ENCODE measurements around the gene METRNL.

Gene METRNL

GRCh38 chr17:83125515-83126274 lies 46.3 kb downstream of the METRNL start:
- Histone ChIP-seq H3K79me2 (ENCODE audit: insufficient read depth, low read depth) (no peaks in the 10 kb centered on the region), H3K27ac (no peak overlapping the region), H3K27me3 (ENCODE audit: insufficient read depth, low read depth) (peaks cover 85% of the 10 kb centered on the region), H3K4me3 (IDR thresholded peaks at IDR 0.05; ENCODE audit: insufficient read depth, low read depth, low read length) (no peak overlapping the region), H2AFZ (ENCODE audit: low read depth) (no peak overlapping the region), H3K4me2 (no peak overlapping the region), H3K36me3 (ENCODE audit: insufficient read depth) (no peaks in the 10 kb centered on the region), H4K20me1 (ENCODE audit: insufficient read depth) (no peaks in the 10 kb centered on the region), H3K4me1 (ENCODE audit: low read depth, poor library complexity, severe bottlenecking) (no peaks in the 10 kb centered on the region), H3K9ac (no peak overlapping the region)
- TF ChIP-seq CTCF (conservative IDR thresholded peaks at IDR 0.05; ENCODE audit: low read depth, low read length) = no peak

- H3K36me3 ChIP-seq (ENCODE audit: insufficient read depth) = no peaks in the 10 kb centered on the region
- peaks cover 89% of the 10 kb centered on the region for H3K27me3 ChIP-seq (ENCODE audit: insufficient read depth, low read depth)
- no peak overlapping the region for H3K4me3 ChIP-seq (IDR thresholded peaks at IDR 0.05; ENCODE audit: insufficient read depth, low read depth, low read length)
- H3K79me2 ChIP-seq (ENCODE audit: insufficient read depth, low read depth) = no peaks in the 10 kb centered on the region
- H2AFZ ChIP-seq (ENCODE audit: low read depth) = no peak overlapping the region
- no peaks in the 10 kb centered on the region for H3K4me1 ChIP-seq (ENCODE audit: low read depth, poor library complexity, severe bottlenecking)
- H3K9ac ChIP-seq = no peak overlapping the region
- no peaks in the 10 kb centered on the region for H4K20me1 ChIP-seq (ENCODE audit: insufficient read depth)
- no peak overlapping the region for H3K4me2 ChIP-seq
- H3K27ac ChIP-seq = no peak overlapping the region
- no peak for TF ChIP-seq CTCF (conservative IDR thresholded peaks at IDR 0.05; ENCODE audit: low read depth, low read length)
These were observed 46.9 kb downstream of the METRNL start for GRCh38 chr17:83126275-83126811.

- Histone ChIP-seq H3K9ac (no peak overlapping the region), H3K4me1 (ENCODE audit: low read depth, poor library complexity, severe bottlenecking) (no peaks in the 10 kb centered on the region), H3K27me3 (ENCODE audit: insufficient read depth, low read depth) (peaks cover 89% of the 10 kb centered on the region), H3K4me2 (no peak overlapping the region), H3K79me2 (ENCODE audit: insufficient read depth, low read depth) (no peaks in the 10 kb centered on the region), H3K36me3 (ENCODE audit: insufficient read depth) (no peaks in the 10 kb centered on the region), H3K4me3 (IDR thresholded peaks at IDR 0.05; ENCODE audit: insufficient read depth, low read depth, low read length) (no peak overlapping the region), H4K20me1 (ENCODE audit: insufficient read depth) (no peaks in the 10 kb centered on the region), H2AFZ (ENCODE audit: low read depth) (no peak overlapping the region), H3K27ac (no peak overlapping the region)
- no peak for TF ChIP-seq CTCF (conservative IDR thresholded peaks at IDR 0.05; ENCODE audit: low read depth, low read length)
These were observed 48.2 kb downstream of the METRNL start for GRCh38 chr17:83127431-83128160.

GRCh38 chr17:83128306-83129240 lies 49.2 kb downstream of the METRNL start:
- Histone ChIP-seq H3K4me1 (ENCODE audit: low read depth, poor library complexity, severe bottlenecking) (no peaks in the 10 kb centered on the region), H3K27me3 (ENCODE audit: insufficient read depth, low read depth) (peaks cover 87% of the 10 kb centered on the region), H3K4me2 (no peak overlapping the region), H3K4me3 (IDR thresholded peaks at IDR 0.05; ENCODE audit: insufficient read depth, low read depth, low read length) (no peak overlapping the region), H2AFZ (ENCODE audit: low read depth) (no peak overlapping the region), H3K79me2 (ENCODE audit: insufficient read depth, low read depth) (no peaks in the 10 kb centered on the region), H3K27ac (no peak overlapping the region), H3K36me3 (ENCODE audit: insufficient read depth) (no peaks in the 10 kb centered on the region), H4K20me1 (ENCODE audit: insufficient read depth) (no peaks in the 10 kb centered on the region), H3K9ac (no peak overlapping the region)
- no peak for TF ChIP-seq CTCF (conservative IDR thresholded peaks at IDR 0.05; ENCODE audit: low read depth, low read length)

All from KMS-11 (cell line).